NCI-H187 treated with DMSO at 0.1 percent for 48 hours (cell line): ENCODE results near the gene DYDC1.
A peak's percentile ranks its signal among the peaks of the same experiment; 100 is the strongest.
"Not testable (repeated sequence)": the region's sequence is repeated elsewhere in the genome, so short reads cannot be mapped to it uniquely, and the experiment has no call there.

Source experiments
- DNase-seq: peaks from one replicate; lab custom pipeline; 2025; lab: John Stamatoyannopoulos, UW

DYDC1 gene

GRCh38 chr10:80344276-80344675 is 12.3 kb downstream of the DYDC1 start:
- no peak for DNase-seq

GRCh38 chr10:80333983-80334382 is 22.6 kb downstream of the DYDC1 start:
- no peak for DNase-seq

DNA sequence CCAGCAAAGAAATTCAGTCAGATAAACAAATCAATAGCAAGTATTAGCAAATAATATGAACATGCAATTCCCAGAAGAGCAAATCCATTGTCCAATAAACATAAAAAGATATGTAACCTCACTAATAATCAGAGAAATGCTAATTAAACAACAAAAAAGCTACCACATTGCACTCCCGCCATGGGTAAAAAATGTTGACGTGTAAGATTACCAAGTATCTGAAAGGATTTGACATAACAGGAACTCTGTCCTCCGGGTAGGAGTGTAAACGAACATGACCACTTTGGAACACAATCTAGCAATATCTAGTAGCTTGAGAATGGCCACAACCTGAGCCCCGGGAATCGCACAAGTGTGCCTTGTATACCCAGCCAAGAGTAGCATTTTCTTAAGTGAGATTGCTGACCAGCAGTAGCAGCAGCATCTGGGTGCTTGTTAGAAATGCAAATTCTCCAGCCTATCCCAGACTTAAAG is 31.6 kb downstream of the DYDC1 start:
- no peak for DNase-seq

DNA sequence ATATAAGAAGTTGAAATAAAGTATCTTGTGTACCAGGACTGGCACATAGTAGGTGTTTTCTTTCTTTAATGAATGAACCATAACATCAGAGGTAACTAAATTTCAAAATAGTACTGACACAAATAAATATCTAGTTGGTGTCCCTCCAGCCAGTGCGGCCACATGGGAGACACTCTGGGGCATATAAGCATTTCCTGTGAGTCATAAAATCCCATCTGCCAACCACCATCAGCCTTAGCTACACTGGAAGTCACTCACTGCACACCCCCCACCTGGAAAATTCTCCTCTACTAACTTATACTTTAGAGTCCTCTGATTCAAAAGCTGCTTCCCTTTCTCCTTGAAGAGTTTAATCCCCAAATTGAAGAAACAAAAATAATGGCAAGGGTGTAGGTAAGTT is 32.5 kb downstream of the DYDC1 start:
- no peak for DNase-seq

- DNase-seq: no peak
Measured at GRCh38 chr10:80323311-80323710, 33.2 kb downstream of the DYDC1 start.

GRCh38 chr10:80322711-80323110 is 33.8 kb downstream of the DYDC1 start:
- DNase-seq: no peak

DNA sequence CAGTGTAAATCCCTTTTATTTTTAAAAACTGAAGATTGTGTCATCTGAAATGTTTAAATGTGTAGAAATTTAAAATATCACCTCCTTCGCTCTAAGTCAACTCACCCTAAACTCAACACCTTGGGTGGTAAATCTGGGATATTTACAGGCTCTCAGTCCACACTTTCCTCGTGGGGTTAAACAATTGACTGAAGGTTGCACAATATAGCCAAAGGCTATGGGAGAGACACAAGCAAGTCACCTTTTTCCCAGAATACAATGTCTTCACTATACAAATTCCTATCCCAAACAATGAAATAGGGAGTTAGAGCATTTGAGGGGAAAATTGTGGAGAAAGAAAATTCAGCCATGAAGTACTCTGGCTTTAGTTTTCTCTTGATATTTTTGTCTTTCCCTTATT is 34.4 kb downstream of the DYDC1 start:
- DNase-seq: no peak

GRCh38 chr10:80321183-80321582 is 35.4 kb downstream of the DYDC1 start:
- DNase-seq: no peak

- no peak for DNase-seq
Measured at GRCh38 chr10:80320377-80320776, 36.2 kb downstream of the DYDC1 start.

GRCh38 chr10:80319725-80320290 is 36.7 kb downstream of the DYDC1 start:
- DNase-seq: no peak

- DNase-seq: no peak
Measured at GRCh38 chr10:80319318-80319717, 37.2 kb downstream of the DYDC1 start.

- DNase-seq: no peak
Measured at GRCh38 chr10:80318742-80319141, 37.8 kb downstream of the DYDC1 start.

DNA sequence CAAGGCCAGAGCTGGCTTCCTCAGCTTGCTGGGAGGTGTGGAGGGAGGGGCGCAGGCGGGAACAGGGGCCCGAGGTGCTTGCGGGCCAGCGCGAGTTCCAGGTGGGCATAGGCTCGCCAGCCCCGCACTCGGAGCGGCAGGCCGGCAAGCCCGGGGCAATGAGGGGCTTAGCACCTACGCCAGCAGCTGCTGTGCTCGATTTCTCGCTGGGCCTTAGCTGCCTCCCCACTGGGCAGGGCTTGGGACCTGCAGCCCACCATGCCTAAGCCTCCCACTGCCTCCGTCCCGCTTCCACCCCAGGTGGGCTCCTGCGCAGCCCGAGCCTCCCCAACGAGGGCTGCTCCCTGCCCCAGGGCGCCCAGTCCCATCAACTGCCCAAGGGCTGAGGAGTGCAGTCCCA is 41.2 kb downstream of the DYDC1 start:
- no peak for DNase-seq

DNA sequence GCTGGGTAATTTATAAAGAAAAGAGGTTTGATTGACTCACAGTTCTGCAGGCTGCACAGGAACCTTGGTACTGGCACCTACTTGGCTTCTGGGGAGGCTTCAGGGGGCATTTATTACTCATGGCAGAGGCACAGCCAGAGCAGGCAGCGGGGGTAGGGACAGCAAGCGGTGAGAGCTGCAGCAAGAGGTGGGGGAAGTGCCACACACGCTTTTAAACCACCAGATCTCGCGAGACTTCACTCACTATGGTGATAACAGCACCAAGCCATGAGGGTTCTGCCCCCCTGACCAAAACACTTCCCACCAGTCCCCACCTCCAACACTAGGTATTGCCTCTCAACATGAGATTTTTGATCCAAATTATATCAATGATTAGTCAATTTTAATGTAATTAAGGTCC is 43.0 kb downstream of the DYDC1 start:
- DNase-seq: no peak

DNA sequence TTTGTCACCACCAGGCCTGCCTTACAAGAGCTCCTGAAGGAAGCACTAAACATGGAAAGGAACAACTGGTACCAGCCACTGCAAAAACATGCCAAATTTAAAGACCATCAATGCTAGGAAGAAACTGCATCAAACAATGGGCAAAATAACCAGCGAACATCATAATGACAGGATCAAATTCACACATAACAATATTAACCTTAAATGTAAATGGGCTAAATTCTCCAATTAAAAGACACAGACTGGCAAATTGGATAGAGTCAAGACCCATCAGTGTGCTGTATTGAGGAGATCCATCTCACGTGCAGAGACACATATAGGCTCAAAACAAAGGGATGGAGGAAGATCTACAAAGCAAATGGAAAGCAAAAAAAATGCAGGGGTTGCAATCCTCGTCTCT is 50.6 kb downstream of the DYDC1 start:
- not testable (repeated sequence) for DNase-seq

DNA sequence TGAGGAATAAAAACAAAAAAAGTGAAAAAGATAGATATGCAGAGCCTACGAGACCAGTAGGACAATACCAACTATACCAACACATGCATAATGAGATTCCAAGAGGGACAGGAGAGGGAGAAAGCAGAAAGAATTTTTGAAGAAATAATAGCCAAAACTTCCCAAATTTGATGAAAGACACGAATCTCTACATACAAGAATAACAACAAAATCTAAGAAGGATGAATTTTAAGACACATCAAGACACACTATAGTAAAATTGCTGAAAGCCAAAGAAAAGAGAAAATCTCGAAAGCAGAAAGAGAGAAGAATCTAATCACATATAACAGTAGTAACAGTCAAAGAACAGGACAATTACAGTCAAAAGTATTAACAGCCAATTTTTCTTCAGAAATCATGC is 59.6 kb downstream of the DYDC1 start:
- DNase-seq: no peak

DNA sequence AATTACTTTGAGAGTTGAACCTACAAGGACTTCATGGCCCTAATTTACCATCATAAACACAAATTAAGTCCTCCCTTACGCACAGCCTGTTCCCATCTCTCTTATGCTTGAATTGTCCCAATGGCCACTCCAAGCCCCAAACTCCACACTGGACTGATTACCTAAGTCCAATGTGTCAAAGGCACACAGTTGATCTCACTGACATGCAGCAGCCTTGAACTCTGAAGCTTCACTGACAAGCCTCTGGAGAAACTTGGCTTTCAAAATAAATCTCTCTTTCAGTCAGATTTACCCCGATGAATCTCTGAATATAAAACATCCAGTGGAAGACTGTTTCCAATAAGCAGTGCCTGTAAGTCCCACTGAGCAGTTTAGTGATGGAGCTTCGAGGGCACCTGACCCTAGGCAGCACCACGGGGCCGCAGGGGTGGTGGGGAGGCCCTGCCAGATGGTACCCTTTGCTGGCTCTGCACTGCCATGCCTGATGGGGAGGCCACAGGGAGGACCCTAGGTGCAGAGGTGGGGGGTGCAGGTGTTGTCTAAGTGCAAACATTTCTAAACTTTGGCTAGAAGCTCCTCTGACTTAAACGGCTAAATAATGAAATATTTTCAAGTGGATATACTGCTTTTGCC is 63.8 kb downstream of the DYDC1 start:
- DNase-seq: no peak

GRCh38 chr10:80290474-80291220 is 65.9 kb downstream of the DYDC1 start:
- no peak for DNase-seq

DNA sequence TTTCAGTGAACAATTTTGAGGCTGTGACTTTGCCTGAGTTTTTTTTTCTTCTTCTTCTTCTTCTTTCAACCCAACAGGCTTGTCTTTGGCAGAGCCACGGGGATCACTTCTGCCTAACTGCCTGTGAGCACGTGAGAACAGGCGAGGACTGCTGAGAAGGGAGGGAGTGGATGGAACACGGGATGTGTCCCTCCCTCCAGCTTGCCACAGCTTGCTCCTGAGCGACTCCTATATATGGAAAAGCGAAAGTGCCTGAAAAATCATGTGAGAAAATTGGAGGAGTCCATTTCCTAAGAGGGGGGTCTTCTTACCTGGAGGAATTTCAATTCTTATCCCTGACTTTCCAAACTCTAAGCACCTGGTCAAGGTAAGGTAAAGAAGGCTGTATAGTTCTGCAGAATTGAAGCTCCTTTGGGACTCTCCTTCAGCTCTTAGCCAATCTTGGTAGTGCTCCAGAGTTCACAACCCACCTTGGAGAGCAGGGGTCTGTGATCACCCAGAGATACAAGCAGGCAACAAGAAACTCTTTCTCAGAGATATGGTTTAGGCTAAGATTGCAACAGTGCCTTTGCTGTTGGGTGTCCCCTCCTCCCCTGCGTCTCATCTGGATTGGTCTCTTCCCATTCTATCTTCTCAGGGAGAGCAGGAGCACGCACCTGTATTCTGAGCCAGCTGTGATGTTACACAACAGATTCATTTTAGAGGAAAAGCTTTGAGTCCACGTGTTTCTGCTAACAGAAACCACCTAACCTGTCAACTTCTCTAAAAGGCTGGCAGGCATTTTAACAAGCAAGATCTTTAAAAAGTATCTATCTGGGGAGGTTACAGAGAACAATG is 66.9 kb downstream of the DYDC1 start, which contains the start of gene MAT1A:
MAT1A (minus strand) TSS at position 208 of the 837 bp plus-strand sequence. CDS start 235 bp downstream, outside the sequence.
- peak; percentile 23 for DNase-seq

DNA sequence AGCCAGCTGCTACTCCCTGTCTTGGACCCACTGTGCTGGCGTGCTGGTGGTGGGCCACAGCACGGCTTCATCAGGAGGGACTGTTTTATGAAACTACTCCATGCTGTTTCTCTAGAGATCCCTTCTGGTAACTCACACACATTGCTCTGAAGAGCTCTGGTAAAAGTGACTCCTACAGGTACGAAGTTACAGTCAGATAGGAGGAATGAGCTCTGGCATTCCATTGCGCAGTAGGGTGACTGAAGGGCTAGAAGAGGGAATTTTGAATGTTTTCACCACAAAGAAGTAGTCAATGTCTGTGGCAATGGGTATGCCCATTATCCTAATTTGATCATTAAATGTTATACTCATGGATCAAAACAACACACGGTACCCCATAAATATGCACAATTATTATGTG is 67.7 kb downstream of the DYDC1 start:
- DNase-seq: no peak
